ENCODE results near the gene NTSR1.

DNA sequence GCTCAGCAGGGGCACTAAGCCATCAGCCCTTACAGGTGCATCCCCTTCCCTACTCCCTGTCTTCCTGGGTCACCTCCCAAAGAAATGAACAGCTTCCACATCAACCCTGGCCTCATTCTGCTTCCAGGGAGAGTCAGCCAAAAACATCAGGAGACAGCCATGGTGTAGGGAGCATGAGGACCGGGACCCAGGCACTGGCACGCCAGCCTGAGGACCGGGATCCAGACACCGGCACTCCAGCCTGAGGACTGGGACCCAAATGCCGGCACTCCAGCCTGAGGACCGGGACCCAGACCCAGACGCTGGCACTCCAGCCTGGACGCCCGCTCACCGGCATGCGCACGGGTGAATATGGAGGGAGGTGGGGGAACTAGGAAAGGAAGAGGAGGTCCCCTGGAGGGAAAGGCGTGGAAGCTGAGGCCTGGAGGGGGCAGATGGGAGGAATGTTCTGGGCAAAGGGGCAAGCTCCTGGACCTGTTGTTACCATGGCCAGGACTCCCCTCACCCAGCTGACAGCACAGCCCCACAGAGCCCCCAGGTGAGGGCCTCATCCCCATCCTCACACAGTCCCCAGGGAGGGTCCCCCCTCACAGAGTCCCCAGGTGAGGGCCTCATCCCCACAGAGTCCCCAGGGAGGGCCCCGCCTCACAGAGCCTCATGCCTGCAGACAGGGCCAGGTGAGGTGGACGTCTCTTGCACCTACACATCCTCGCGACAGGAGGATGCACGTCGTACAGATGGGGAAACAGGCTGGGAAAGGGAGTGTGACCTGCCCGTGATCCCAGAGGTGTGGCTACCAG, 61.7 kb downstream of the NTSR1 start:
- no peak for TF ChIP-seq EZH2 (IDR thresholded peaks at IDR 0.05; ENCODE audit: borderline replicate concordance, insufficient read depth, low read length, poor library complexity, severe bottlenecking)
- TF ChIP-seq EP300 (conservative IDR thresholded peaks at IDR 0.05; ENCODE audit: poor library complexity, severe bottlenecking): no peak
- no peak for TF ChIP-seq RAD21 (conservative IDR thresholded peaks at IDR 0.05)

Data from neural cell (in vitro differentiated cells).